Stimulated activated CD4-positive, alpha-beta T cell treated with anti-CD3 and anti-CD28 coated beads, Interleukin-1b, Interleukin-23, amount 100 ng/mL, for 4 hours (primary cell): Measurements from ENCODE around the gene UCK1.

Experiments used
- DNase-seq, 2 donors: peaks; one replicate each; pipeline ENCODE4 v3.0.0-alpha.2; 2020; ENCODE audit warnings: low read depth in 2 of 2

The UCK1 gene

DNA sequence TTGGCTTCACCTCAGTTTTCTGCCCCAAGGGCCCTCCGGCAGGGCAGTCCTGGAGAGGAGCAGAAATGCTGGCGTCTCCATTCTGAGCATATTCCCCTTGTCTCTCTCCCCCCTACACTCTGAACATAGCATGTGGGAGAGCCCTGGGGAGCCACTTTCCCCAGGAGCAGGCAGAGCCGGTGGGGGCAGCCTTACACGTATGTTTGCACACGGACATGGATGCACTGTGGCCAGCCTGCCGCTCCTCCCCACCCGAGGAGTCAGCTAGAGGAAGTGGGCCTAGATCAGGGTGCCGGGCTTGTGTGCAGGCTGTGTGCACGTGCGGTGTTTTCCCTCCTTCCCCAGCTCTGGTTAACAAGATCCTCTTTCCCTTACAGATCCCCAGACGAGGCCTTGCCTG lies 53.7 kb downstream of the UCK1 start:
- DNase-seq: no peak

DNA sequence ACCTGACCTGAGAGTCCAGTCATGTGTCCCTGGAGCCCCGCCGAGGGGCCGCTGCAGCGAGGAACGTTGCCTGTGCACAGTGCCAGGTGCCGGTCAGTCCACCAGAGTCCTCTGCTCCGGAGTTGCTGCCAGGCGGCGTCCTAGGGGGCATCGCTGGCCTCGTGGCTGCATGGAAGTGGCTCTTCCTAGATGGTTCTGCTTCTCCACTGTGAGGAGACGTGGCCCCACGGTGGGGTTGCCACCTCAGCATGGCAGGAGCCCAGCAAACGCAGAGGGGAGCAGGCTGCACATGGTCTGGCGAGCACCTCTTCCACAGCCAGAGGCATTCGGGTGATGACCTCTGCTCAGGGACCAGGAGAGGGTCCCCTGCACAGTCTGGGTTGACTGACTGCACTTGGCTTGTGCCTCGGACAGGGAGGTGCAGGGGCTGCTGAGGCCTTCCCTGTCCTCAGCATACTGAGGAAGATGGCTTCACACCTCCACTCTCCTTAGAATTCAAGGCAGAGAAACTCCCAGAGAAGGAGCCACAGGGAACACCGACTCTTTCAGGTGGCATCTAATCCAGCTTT lies 54.2 kb downstream of the UCK1 start:
- DNase-seq: no peak

DNA sequence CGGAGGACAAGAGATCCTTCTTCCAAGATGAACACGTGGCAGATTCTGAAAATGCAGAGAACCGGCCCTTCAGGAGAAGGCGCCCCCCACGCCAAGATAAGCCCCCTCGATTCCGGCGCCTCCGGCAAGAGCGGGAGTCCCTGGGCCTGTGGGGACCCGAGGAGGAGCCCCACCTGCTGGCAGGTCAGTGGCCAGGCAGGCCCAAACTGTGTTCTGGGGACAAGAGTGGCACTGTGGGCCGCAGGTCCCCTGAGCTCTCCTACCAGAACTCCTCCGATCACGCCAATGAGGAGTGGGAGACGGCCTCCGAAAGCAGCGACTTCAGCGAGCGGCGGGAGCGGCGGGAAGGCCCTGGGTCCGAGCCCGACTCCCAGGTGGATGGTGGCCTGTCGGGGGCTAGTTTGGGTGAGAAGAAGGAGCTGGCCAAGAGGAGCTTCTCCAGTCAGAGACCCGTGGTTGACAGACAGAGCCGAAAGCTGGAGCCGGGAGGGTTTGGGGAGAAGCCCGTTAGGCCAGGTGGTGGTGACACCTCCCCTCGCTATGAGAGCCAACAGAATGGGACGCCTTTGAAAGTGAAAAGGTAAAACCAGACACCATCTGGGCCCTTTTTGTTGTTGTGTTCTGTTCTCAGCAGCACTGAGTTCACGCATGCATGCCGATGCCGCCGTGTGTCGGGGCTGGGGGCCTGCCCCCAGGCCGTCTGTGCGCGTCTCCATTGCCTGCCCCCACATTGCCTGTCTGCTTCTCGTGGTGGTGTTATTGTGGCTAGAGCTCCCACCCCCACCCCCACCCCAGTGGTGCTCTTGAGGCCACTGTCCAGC lies 54.9 kb downstream of the UCK1 start:
- DNase-seq: no peak

DNA sequence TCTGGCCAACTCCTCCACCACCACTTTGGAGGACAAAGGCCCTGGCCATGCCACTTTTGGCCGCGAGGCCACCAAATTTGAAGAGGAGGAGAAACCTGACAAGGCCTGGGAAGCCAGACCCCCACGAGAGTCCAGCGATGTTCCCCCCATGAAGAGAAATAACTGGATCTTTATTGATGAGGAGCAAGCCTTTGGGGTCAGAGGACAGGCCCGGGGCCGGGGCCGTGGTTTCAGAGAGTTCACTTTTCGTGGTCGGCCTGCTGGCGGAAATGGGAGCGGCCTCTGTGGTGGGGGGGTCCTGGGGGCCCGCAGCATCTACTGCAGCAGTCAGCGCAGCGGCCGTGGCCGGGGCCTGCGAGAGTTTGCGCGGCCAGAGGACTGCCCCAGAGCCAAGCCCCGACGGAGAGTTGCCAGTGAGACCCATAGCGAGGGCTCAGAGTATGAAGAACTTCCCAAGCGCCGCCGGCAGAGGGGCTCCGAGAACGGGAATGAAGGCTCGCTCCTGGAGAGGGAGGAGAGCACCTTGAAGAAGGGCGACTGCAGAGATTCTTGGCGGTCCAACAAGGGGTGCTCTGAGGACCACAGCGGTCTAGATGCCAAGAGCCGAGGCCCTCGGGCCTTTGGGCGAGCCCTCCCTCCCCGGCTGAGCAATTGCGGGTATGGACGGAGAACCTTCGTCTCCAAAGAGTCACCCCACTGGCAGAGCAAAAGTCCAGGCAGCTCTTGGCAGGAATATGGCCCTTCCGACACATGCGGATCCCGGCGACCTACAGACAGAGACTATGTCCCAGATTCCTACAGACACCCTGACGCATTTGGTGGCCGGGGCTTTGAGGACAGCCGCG lies 55.7 kb downstream of the UCK1 start:
- DNase-seq: no peak

DNA sequence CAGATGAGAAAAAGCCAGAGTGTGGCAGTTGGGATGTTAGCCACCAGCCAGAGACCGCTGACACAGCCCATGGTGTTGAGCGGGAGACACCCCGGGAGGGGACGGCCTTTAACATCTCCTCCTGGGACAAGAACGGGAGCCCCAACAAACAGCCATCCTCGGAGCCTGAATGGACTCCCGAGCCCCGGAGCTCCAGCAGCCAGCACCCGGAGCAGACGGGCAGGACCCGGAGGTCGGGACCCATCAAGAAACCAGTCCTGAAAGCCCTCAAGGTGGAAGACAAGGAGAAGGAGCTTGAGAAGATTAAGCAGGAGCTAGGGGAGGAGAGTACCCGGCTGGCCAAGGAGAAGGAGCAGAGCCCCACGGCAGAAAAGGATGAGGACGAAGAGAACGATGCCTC lies 56.4 kb downstream of the UCK1 start:
- no peak for DNase-seq

DNA sequence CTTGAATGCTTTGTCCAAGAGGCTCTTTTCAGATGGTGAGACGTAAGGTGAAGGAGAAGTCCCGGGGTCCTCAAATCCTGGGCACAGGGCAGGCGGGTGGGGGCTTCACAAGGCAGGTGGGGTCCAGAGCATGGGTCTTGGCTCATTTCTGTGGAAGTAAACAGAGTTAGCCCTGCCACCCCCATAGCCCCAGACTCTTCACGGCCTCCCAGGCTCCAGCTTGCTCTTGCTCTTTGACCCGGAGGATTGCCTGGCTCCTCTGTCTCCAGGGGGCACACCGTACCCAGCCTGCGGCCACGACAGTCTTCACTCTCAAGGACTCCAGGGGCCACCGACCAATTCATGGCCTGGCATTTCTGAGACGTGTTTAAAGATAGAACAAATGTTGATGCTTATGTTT lies 57.2 kb downstream of the UCK1 start:
- DNase-seq: no peak
